AG10803 (cell line): ENCODE results near the gene RPL5.
A peak's percentile ranks its signal among the peaks of the same experiment; 100 is the strongest.

Experiments used
- DNase-seq: peaks from one replicate; pipeline ENCODE4 v3.0.0; 2010; ENCODE audit warnings: low read depth
- H3K4me3 ChIP-seq: 2 replicates; pipeline ENCODE4 v1.5.1; 2011; ENCODE audit warnings: mild to moderate bottlenecking, low read length, control low read depth
- CTCF ChIP-seq: conservative IDR thresholded peaks from 2 replicates; pipeline ENCODE4 v1.5.1; 2011; ENCODE audit warnings: mild to moderate bottlenecking, low read length, control low read depth, inconsistent platforms

RPL5 gene

DNA sequence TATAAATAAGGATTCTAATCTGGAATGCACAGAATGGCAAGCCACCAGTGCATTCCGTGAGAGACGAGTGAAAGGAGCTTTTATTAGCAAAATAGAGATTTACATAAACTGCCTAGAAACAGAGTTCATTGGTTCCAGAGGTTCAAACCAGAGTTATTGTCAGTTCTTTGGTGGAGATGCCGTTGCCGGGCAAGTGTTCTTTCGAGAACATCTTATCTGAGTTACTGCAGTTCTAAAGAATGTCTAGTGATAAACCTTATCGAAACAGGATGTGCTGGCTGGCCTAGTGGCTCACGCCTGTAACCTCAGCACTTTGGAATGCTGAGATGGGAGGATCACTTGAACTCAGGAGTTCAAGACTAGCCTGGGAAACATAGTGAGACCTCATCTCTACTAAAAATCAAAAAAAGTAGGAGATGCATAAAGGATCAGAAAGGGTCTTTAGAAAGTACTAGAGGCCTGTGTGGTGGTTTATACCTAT is 27.1 kb upstream of the RPL5 start:
- TF ChIP-seq CTCF, result no peak
- peak; percentile 88 for DNase-seq
- no peak overlapping the region; the same call in 1 of the 2 replicates for H3K4me3 ChIP-seq

- TF ChIP-seq CTCF, result no peak
- DNase-seq, result no peak
- H3K4me3 ChIP-seq, result no peak overlapping the region
Observed at GRCh38 chr1:92805216-92805615, 26.6 kb upstream of the RPL5 start.

GRCh38 chr1:92808381-92808780 is 23.5 kb upstream of the RPL5 start:
- no peak for TF ChIP-seq CTCF
- no peak overlapping the region for H3K4me3 ChIP-seq
- no peak for DNase-seq

- H3K4me3 ChIP-seq, result no peak overlapping the region
- TF ChIP-seq CTCF, result no peak
- no peak for DNase-seq
Observed at GRCh38 chr1:92816732-92817131, 15.1 kb upstream of the RPL5 start.

DNA sequence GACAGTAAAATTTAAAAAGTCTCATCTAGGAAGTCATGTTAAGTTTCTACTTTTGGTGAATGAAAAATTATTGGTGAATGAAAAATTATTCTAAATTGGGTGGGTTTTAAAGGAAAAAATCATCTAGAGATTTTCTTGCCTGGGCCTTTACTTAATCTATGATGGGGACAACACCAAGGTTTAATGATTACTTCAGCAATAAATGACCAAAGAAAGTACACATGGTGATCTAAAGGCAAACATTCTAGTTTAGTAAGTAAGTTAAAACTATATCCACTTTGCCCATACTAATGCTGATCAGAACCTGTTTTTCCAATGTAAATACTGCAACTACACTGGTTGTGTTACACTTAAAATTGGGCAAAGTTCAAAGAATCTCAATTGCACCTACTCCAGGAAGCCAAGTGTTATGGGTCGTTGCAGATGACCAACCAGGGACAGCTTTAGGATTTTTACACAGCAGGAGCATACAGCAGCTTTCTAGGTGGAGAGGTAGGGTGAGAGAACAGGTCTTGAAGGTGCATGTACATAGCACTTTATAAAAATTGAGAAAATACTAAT is 14.6 kb upstream of the RPL5 start:
- DNase-seq, result no peak
- no peak overlapping the region for H3K4me3 ChIP-seq
- no peak for TF ChIP-seq CTCF

DNA sequence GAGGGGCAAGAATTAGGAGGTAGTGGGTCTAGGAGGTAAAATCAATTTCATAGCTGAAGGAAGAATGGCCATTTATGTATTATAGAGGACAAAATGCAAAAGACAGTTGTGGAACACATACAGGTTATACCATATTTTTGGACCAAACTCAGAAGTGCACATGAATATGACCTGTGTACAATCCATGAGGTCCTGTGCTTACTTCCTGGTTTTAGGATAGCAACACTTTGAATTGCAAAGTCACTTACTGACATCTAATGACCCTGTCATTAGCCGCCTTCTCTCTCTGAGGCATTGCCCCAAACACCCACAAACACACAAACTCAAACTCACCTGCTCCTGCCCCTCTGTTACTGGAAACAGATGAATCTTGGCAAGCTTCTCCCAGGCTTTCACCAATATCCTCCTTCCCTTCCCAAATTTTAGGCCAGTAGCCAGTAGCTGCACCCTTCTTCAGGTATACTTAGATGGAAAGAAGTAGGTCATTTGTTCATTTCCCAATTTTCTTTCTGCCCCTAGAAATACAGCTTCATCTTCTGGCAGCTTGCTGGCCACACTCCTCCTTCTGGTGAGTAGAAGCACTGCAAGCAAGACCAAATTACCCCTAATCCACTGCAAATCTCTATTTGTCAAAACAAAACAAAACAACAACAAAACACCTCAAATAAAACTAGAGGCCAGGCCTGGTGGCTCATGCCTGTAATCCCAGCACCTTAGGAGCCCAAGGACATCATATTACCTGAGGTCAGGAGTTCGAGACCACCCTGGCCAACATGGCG is 13.7 kb upstream of the RPL5 start:
- peak; percentile 87 for TF ChIP-seq CTCF
- no peak overlapping the region for H3K4me3 ChIP-seq
- peak; percentile 54 for DNase-seq

GRCh38 chr1:92820024-92820423 is 11.8 kb upstream of the RPL5 start:
- peak; percentile 63 for DNase-seq
- no peak overlapping the region for H3K4me3 ChIP-seq
- TF ChIP-seq CTCF, result 0 out of 2 replicates have a peak, but pooled peaks have one; percentile 11
